Peyer's patch (tissue), 4 donors: ENCODE data around the gene SEL1L3. TPM values are rescaled to one million over a fixed set of nuclear protein-coding genes. Genes with fewer than 3 reads are reported as not detected.

Experiments used
- DNase-seq, 3 donors: peaks; one replicate each; pipeline ENCODE4 v3.0.0-alpha.2; 2017 to 2019
- H3K27ac ChIP-seq, 4 donors: fragments of 200-600 bp; sonication (generic); one replicate each; pipeline ENCODE4 v1.5.1; 2016 to 2019
- H3K27me3 ChIP-seq, 2 donors: fragments of 200-600 bp; sonication (generic); one replicate each; pipeline ENCODE4 v1.5.1; 2019
- H3K36me3 ChIP-seq, 3 donors: fragments of 200-600 bp; sonication (generic); one replicate each; pipeline ENCODE4 v1.5.1; 2016 to 2019
- H3K4me1 ChIP-seq, 4 donors: fragments of 200-600 bp; sonication (generic); one replicate each; pipeline ENCODE4 v1.5.1; 2016 to 2019
- H3K4me3 ChIP-seq, 4 donors: fragments of 200-600 bp; sonication (generic); 1 replicate in 3 of 4; 2 replicates in 1 of 4; pipeline ENCODE4 v1.5.1; 2016 to 2019; ENCODE audit warnings: mild to moderate bottlenecking in 1 of 4
- H3K9me3 ChIP-seq, 4 donors: fragments of 200-600 bp; sonication (generic); one replicate each; pipeline ENCODE4 v1.5.1; 2016 to 2019; ENCODE audit warnings: mild to moderate bottlenecking in 1 of 4
- POLR2A ChIP-seq, 2 donors: fragments of 450-650 bp; IDR thresholded peaks; one replicate each; pipeline ENCODE4 v1.5.1; 2017; ENCODE audit warnings: antibody characterized with exemption in 2 of 2, mild to moderate bottlenecking in 2 of 2, moderate library complexity in 2 of 2
- small RNA-seq, 2 donors: library from RNA; depleted of rRNA; stranded (forward); fragments of <200 nt; gene quantifications; one replicate each; pipeline ENCODE3, GENCODE V24; 2016
- total RNA-seq, 4 donors: library from RNA; depleted of rRNA; stranded (reverse); fragments of >200 nt; gene quantifications; one replicate each; pipeline ENCODE4 v1.1.0, GENCODE V29; 2016
- TF ChIP-seq, protein P1 (sequence below), 6 experiments: fragments of 450-650 bp in 4 of 6; fragments of 200-600 bp in 2 of 6; sonication (generic) in 1 of 6; IDR thresholded peaks; one replicate each; pipeline ENCODE4 v1.5.1; 2017 to 2019; ENCODE audit warnings: antibody characterized with exemption in 6 of 6, mild to moderate bottlenecking in 3 of 6, moderate library complexity in 1 of 6

Gene SEL1L3
- total RNA-seq, 4 donors from 2014 or later: 91.4 to 194 (median 134) TPM

DNA sequence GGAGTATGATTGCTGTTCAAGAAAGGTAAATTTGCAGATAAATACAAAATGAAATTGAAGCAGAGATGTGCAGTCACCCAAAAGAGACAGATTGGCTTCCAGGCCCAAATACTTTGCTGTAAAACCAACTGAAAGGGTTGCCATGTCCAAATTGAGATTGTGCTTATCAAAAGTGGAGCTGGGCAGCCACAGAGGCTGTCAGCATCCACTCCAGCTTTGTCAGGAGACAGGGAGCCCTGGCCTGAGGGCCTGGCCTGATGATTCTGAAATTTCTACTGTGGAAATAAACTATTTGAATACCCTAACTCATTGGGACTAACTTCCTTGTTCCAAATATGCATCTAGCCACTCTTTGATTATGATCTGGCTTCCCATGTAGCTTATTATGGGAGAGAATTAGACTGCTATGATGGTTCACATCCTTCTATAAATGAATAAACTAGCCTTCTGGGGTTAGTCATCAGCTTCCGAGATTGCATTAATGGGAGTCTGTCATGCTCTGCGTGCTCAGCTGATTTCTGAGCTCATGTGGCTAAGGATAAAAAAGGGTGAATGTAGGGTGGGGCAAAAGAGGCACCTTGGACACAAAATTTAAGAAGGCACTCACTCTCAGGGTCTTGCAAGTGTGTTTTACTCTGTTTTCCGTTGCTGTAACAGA lies 158.9 kb downstream of the SEL1L3 start:
- peaks cover 0 to 17% (median 7%) of the 10 kb centered on the region in 4 donors for H3K4me1 ChIP-seq
- H3K27ac ChIP-seq: peak overlapping the region in 3 of 4 donors; percentile 48 to 81 (median 78)
- no peaks in the 10 kb centered on the region for H3K36me3 ChIP-seq
- peak in 1 of 3 donors; percentile 54 for DNase-seq
- H3K27me3 ChIP-seq: no peaks in the 10 kb centered on the region
- no peaks in the 10 kb centered on the region for H3K9me3 ChIP-seq
- no peak overlapping the region for H3K4me3 ChIP-seq
- TF ChIP-seq, protein P1, sequence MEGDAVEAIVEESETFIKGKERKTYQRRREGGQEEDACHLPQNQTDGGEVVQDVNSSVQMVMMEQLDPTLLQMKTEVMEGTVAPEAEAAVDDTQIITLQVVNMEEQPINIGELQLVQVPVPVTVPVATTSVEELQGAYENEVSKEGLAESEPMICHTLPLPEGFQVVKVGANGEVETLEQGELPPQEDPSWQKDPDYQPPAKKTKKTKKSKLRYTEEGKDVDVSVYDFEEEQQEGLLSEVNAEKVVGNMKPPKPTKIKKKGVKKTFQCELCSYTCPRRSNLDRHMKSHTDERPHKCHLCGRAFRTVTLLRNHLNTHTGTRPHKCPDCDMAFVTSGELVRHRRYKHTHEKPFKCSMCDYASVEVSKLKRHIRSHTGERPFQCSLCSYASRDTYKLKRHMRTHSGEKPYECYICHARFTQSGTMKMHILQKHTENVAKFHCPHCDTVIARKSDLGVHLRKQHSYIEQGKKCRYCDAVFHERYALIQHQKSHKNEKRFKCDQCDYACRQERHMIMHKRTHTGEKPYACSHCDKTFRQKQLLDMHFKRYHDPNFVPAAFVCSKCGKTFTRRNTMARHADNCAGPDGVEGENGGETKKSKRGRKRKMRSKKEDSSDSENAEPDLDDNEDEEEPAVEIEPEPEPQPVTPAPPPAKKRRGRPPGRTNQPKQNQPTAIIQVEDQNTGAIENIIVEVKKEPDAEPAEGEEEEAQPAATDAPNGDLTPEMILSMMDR (IDR thresholded peaks at IDR 0.05): no peak
- no peak for TF ChIP-seq POLR2A (IDR thresholded peaks at IDR 0.05)

DNA sequence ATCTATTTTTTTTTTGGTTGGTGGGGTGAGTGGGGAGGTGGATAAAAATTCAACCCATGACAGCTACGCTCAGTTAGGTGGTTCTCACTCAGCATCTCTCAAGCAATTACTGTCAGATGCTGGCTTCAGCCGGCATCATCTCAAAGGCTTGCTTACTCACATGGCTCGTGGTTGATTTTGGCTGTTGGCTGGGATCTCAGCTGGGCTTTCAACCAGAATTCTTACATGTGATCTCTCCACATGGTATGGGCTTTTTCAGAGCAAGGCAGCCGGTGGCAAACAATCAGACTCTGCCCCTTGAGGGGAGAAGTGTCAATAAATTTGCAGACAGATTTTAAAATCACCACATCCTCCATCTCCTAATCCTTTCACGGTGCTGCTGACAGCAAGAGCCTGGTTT lies 159.9 kb downstream of the SEL1L3 start:
- no peak overlapping the region for H3K4me3 ChIP-seq
- no peaks in the 10 kb centered on the region for H3K36me3 ChIP-seq
- H3K4me1 ChIP-seq: peaks cover 0 to 17% (median 7%) of the 10 kb centered on the region in 4 donors
- no peaks in the 10 kb centered on the region for H3K27me3 ChIP-seq
- TF ChIP-seq, protein P1 (IDR thresholded peaks at IDR 0.05): no peak
- TF ChIP-seq POLR2A (IDR thresholded peaks at IDR 0.05): no peak
- peak overlapping the region in 1 of 4 donors; percentile 30 for H3K27ac ChIP-seq
- no peak for DNase-seq
- H3K9me3 ChIP-seq: no peaks in the 10 kb centered on the region

DNA sequence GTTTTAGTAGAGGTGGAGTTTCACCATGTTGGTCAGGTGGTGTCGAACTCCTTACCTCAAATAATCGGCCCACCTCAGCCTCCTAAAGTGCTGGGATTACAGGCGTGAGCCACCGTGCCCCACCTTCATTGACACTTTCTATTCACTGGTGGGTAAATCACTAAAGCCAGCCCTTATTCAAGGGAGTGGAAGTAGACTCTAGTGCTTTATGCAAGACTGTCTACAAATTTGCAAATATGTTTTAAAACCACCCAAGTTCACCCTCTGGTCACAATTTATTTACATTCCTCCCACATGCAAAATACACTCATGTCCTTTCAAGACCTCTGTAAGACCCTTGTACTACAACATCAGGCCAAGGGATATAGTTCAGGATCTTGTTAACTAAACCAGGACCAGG lies 162.1 kb downstream of the SEL1L3 start:
- Histone ChIP-seq H3K27ac (no peak overlapping the region), H3K36me3 (no peaks in the 10 kb centered on the region), H3K4me3 (no peak overlapping the region), H3K27me3 (no peaks in the 10 kb centered on the region), H3K9me3 (no peaks in the 10 kb centered on the region), H3K4me1 (peaks cover 0 to 17% (median 7%) of the 10 kb centered on the region in 4 donors)
- TF ChIP-seq, protein P1 (IDR thresholded peaks at IDR 0.05): no peak
- no peak for TF ChIP-seq POLR2A (IDR thresholded peaks at IDR 0.05)
- DNase-seq: no peak

DNA sequence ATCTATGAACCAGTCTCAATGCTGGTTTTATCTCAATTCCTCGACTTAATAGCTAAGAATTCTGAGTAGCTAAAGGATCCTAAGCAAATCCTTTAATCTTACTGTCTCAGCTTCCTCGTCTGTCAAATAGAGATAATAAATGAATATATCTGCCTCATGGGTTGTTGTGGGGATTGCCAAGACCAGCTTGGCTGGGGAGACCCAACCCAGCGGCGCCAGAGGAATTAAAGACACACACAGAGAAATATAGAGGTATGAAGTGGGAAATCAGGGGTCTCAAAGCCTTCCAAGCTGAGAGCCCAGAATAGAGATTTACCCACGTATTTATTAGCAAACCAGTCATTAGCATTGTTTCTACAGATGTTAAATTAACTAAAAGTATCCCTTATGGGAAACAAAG lies 165.3 kb downstream of the SEL1L3 start:
- DNase-seq: no peak
- Histone ChIP-seq H3K36me3 (no peaks in the 10 kb centered on the region), H3K9me3 (no peaks in the 10 kb centered on the region), H3K4me3 (no peak overlapping the region), H3K27ac (no peak overlapping the region), H3K27me3 (no peaks in the 10 kb centered on the region), H3K4me1 (peaks cover 0 to 8% (median 0%) of the 10 kb centered on the region in 4 donors)
- TF ChIP-seq, protein P1 (IDR thresholded peaks at IDR 0.05): no peak
- no peak for TF ChIP-seq POLR2A (IDR thresholded peaks at IDR 0.05)

Small RNA genes within 50 kb of the gene (small RNA-seq; reads per million reads assigned to genes)
- 0 reads per million in 2 donors for gene MTND4LP22

Other genes with a start within 250 kb of the SEL1L3 start
- gene SLC34A2, start 207.1 kb downstream of the SEL1L3 start, total RNA-seq: 10 to 100 TPM in 1 of 4 donors, 1 to 10 TPM in 2, under 1 TPM in 1; 0.83 to 10.3 (median 6.9) TPM
- 10 to 100 TPM; 11.6 to 55.7 (median 31.3) TPM for gene SMIM20, start 51.2 kb upstream of the SEL1L3 start, total RNA-seq